Measurements from ENCODE around the gene LPIN3.

GRCh38 chr20:41377275-41377674, 36.7 kb downstream of the LPIN3 start:
- no peak for TF ChIP-seq EZH2phosphoT487 (IDR thresholded peaks at IDR 0.05; ENCODE audit: borderline replicate concordance)
- no peak for TF ChIP-seq CTCF (conservative IDR thresholded peaks at IDR 0.05; ENCODE audit: low read length)
